GM12865 (cell line): Measurements from ENCODE around the gene PGLYRP4.

Experiments
- DNase-seq: peaks from one replicate; pipeline ENCODE4 v3.0.0; 2010; ENCODE audit warnings: low read depth
- H3K4me3 ChIP-seq: 2 replicates; pipeline ENCODE4 v1.5.1; 2011; ENCODE audit warnings: mild to moderate bottlenecking, low read depth, low read length, control low read depth
- TF ChIP-seq, protein P1 (sequence below): IDR thresholded peaks from 2 replicates; pipeline ENCODE4 v1.5.1; 2011; ENCODE audit warnings: low read length, control low read depth, low read depth, inconsistent platforms; ENCODE audit not compliant: insufficient read depth; ENCODE audit errors: missing control alignments

PGLYRP4 gene

GRCh38 chr1:153306303-153307220 lies 42.1 kb downstream of the PGLYRP4 start:
- no peak overlapping the region for H3K4me3 ChIP-seq
- DNase-seq: no peak
- TF ChIP-seq, protein P1, sequence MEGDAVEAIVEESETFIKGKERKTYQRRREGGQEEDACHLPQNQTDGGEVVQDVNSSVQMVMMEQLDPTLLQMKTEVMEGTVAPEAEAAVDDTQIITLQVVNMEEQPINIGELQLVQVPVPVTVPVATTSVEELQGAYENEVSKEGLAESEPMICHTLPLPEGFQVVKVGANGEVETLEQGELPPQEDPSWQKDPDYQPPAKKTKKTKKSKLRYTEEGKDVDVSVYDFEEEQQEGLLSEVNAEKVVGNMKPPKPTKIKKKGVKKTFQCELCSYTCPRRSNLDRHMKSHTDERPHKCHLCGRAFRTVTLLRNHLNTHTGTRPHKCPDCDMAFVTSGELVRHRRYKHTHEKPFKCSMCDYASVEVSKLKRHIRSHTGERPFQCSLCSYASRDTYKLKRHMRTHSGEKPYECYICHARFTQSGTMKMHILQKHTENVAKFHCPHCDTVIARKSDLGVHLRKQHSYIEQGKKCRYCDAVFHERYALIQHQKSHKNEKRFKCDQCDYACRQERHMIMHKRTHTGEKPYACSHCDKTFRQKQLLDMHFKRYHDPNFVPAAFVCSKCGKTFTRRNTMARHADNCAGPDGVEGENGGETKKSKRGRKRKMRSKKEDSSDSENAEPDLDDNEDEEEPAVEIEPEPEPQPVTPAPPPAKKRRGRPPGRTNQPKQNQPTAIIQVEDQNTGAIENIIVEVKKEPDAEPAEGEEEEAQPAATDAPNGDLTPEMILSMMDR: no peak

DNA sequence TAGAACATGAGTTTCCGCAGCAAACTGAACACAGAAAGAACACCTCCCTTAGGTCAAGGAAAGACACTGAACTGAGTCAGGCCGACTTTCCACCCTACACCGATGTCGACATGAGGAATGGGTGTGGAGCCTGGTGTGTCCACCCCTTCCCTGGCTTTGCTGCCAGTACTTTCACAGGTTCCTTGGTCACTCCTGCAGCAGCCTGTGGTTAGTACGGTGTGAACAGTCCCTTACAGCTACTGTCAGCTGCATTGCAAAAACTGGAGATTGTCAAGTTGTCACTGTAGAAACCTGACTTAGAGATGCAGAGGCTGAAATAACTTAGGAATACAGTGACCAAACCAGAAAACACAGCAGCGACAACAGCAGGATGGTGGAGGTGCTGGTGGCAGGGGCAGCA lies 43.0 kb downstream of the PGLYRP4 start:
- no peak for DNase-seq
- no peak overlapping the region for H3K4me3 ChIP-seq
- TF ChIP-seq, protein P1: no peak

DNA sequence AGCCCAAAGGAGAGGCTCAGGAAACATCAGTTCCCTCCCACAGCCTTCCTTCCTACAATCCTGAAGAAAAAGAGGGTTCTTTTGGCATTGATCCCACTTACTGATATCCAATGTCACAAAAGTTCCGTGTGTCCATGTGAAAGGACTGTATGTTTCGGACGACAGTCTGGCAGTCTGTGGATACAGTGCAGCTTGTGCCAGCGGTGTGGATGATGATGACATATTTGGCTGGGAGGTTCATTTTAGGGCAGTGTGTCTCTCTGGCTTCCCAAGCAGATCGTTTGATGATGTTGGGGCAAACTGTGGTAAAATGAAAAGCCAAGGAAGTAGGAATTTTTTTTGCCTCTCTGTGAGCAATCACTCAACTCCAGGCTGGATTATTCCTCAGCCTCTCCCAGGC lies 46.3 kb downstream of the PGLYRP4 start:
- TF ChIP-seq, protein P1: no peak
- no peak overlapping the region for H3K4me3 ChIP-seq
- DNase-seq: no peak

- TF ChIP-seq, protein P1: no peak
- no peak for DNase-seq
Observed at GRCh38 chr1:153293851-153294250, 54.8 kb downstream of the PGLYRP4 start.

GRCh38 chr1:153293480-153293775 lies 55.2 kb downstream of the PGLYRP4 start:
- TF ChIP-seq, protein P1: no peak
- DNase-seq: no peak
- no peak overlapping the region for H3K4me3 ChIP-seq

More at GRCh38 chr1:153293851-153294250, 54.8 kb downstream of the PGLYRP4 start:
- no peak overlapping the region for H3K4me3 ChIP-seq

DNA sequence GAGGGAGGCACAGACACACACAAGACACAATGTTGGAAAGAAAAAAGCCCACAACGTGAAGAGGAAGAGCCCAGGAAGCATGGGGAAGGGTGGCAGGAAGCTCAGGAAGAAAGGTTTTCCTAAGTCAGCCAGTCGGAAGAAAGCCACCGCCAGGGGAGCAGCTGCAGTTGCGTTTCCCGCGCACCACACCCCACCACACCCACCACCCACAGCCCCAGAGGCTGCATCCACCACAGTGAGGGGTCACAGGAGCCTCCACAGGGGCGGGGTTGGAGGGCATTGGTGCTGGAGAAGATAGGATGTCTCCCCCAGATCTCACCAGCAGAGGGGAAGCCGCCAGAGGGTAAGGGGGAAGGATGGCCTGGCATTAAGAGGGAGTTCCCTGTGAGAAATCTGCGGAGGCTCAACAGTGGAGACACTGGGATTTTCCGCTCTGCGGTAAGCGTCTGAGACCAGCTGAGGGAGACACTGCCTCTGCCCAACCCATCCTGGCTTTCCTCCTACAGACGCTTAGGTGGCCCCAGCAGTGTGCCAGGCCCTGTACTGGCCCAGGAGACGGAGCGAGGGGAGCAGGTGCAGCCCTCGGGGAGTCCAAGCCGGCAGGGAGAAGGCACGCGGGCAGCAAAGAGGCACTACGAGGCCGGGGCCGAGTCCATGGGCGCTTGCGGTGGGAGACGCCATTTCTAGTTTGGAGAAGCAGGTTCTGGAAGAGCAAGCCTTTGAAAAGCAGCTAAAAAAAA lies 55.7 kb downstream of the PGLYRP4 start:
- TF ChIP-seq, protein P1: no peak
- DNase-seq: no peak
- no peak overlapping the region for H3K4me3 ChIP-seq
